HPDE6-E6E7 (cell line): ENCODE measurements around the gene RTCA.
A peak's percentile ranks its signal among the peaks of the same experiment; 100 is the strongest.
"Not testable (repeated sequence)": the region's sequence is repeated elsewhere in the genome, so short reads cannot be mapped to it uniquely, and the experiment has no call there.

ENCODE experiments used
- DNase-seq: peaks from one replicate; pipeline ENCODE4 v3.0.0; 2011; ENCODE audit warnings: missing footprints; ENCODE audit errors: extremely low spot score

The RTCA gene

DNA sequence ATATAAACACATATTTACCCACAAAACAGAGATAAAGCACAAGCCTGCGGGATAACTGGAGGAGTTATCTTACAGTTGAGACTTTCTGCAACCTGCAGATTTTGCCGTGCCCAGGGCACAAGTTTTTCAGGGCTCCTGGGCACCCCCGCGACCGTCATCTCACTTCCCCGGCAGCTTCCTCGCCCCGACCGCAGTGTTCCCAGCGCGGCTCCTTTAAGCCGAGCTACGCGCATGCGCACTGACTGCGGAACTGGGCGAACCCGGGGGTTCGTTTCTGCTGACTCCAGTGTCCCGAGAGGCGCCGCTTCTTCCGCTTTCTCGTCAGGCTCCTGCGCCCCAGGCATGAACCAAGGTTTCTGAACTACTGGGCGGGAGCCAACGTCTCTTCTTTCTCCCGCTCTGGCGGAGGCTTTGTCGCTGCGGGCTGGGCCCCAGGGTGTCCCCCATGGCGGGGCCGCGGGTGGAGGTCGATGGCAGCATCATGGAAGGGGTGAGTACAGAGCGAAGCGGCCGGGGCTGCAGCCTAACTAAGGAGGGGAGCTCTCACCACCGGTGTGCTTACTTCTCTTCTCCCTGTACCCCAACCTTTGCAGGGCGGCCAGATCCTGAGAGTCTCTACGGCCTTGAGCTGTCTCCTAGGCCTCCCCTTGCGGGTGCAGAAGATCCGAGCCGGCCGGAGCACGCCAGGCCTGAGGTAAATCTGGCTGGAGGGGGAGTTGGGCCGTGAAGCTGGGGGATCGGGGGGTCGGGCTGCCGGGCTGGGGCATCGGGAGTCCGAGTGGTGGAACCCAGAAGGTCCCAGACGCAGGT is at the start of gene RTCA:
Gene RTCA (plus strand): TSS at position 286 of the 810 bp plus-strand sequence. CDS start 160 bp downstream, at position 446.
- peak; percentile 96 for DNase-seq

DNA sequence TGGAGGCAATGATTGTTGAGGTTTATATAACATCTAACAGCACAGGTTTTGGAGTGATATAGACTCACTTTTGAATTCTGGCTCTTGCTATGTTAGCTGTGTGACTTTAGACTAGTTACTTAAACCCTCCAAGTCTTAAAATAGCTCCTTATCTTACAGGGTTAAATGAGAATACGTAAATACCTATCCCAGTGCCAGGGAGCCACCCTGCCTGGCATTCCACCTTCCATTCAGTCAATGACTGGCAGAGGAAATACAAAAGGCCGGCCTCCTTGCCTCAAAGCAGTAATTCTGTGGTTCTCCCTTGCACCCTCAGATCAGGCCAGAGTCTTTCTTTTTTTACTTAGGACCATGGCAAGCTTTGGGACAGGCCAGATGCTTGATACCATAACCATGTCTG is 48.2 kb upstream of the RTCA start:
- no peak for DNase-seq

DNA sequence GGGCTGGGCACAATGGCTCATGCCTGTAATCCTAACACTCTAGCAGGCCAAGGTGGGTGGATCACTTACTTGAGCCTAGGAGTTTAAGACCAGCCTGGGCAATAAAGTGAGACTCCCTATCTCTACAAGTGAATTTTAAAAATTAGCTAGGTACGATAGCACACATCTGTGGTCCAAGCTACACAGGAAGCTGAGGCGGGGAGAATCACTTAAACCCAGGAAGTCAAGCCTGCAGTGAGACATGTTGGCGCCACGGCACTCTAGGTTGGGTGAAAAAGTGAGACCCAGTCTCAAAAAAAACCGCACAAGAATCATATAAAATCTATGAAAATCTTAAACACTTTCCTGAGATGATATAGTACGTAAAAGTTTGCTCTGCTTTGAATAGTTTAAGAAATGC is 46.6 kb upstream of the RTCA start:
- DNase-seq, result no peak

DNA sequence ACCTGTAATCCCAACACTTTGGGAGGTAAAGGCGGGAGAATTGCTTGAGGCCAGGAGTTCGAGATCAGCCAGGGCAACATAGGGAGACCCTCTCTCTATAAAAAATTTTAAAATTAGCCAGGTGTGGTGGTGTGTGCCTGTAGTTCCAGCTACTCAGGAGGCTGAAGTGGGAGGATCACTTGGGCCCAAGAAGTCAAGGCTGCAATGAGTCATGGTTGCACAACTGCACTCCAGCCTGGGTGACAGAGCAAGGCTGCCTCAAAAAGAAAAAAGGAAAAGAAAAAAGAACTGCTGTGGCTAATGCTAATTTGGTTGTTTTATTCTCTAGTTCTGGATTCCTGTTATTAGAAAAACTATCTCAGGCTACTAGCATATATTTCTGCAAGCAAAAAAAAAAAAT is 46.1 kb upstream of the RTCA start:
- no peak for DNase-seq

DNA sequence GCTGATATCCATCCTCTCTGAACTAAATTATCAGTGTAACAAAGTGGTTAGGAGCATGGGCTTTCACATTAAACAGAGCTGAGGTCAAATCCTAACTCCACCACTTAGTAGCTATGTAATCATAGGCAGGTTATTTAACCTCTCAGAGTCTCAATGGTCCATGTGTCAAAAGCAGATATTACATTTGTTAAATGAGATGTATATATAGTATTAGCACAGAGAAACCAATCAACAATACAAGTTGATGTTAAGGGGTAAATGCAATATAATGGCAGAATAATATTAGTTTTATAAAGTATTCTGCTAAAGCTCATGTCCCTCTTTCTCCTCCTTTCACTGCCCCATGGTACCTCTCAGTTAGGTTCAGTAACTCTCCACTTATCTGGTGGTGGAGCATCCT is 43.6 kb upstream of the RTCA start:
- no peak for DNase-seq

DNA sequence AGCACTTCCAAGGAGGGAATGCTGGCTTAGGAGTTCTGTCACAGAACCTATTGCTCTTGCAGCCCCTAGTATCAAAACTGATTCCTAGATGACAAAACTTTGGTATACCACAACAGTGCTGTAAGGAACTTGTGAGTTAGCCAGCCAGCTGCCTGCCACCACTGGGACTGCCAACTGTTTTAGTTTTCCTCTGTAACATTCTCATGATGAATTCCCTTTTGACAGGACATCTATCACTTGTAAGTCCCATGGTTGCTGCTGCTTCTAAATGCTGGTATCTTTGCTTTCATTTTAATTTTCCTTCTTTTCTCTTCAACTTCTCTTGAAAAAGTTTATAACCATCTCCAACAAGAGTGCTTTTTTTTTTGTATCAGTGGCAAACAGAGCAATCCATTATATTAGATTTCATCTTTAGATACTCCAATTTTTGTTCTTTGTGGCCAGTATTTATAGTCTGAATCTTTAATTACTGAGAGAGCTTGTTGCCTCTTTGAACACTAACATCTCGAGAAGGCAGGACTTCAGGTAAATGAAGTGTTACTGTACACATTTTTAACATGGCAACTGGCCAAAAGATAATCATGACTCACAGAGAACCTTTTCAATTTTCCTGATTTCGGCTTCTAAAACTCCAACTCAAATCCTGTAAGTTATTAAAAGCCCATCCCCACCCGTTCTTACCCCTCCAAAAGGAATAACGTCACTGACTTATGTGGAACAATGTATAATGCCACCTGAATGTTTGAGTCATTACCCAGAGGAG is 36.2 kb upstream of the RTCA start:
- no peak for DNase-seq

DNA sequence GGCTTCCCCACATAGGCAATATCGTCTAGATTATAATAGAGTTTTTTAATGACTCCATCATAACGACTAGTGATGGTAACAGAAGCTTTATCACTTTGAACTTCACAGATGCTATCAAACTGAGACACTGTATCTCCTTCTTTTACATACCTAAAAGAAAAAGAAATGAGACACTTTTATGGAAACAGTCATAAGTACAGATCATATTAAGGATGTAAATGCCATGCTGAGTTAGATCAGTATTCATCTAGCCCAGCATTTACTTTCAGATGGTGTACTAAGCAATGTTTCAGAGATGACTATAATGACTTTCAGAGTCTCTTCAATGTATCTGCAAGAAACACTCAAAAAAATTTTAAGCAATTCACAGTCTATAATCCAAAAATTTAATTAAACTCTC is 35.3 kb upstream of the RTCA start:
- no peak for DNase-seq

DNA sequence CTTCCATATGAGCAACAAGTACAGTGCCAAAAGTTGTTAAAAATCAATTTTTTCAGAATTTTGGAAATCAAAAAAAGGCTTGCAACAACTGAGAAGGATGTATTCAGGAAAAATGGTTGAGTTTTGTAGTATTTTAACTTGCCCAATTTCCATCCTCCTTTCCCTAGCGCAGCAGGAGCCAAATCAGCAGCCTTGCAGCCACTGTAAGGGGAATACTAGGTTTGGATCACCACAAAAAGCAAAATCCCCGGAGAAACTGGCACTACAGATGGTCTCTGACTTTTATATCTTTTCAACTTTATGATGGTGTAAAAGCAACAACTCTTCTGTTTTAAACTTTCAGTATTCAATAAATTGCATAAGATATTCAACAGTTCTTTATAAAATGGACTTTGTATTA is 34.3 kb upstream of the RTCA start:
- DNase-seq, result no peak

DNA sequence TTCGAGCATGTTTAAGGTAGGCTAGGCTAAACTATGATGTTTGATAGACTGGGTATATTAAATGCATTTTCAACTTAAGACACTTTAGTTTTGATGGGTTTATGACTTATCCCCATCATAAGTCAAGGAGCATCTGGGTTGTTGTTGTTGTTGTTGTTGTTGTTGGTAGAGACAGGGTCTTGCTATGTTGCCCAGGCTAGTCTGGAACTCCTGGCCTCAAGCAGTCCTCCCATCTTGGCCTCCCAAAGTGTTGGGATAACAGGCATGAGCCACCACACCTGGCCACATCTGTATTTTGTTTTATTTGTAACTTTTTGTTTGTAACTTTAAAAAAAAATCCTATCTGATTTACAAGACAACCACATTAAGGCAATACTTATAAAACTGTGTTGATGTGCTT is 33.9 kb upstream of the RTCA start:
- DNase-seq, result no peak

DNA sequence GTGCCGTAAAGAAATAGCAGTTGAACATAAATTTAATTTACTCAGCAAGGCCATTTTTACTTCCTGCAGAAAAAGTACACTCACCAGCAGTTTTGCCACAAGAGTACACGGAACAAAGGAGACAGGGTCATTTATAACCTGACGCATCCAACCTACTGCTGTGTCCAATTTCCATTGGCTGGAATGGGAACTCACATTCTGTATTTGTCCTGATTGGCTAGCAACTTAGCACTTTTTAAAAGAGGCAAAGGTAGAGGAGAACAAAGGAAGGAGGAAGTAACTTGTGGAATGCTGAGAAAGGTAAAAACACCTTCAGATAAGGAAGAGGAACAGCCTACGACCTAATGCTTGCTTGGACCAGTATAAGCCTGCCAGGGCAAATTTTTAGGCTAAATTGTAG is 32.5 kb upstream of the RTCA start:
- not testable (repeated sequence) for DNase-seq

DNA sequence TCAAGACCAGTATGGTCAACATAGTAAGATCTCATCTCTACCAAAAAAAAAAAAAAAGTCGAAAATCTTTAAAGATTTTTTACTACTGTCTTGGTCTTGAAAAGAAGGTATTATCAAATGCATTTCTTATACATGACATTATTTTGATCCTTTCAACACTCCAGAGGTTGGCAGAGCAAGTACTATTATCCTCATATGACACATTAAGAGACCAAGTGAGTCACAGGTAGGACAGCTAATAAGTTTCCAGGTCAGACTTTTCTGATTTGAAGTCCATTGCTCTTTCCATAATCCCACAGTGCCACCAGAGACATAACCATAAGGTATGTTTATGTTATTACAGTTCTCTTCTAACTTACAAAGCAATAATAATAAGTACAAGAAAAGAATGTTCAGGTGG is 31.6 kb upstream of the RTCA start:
- no peak for DNase-seq

DNA sequence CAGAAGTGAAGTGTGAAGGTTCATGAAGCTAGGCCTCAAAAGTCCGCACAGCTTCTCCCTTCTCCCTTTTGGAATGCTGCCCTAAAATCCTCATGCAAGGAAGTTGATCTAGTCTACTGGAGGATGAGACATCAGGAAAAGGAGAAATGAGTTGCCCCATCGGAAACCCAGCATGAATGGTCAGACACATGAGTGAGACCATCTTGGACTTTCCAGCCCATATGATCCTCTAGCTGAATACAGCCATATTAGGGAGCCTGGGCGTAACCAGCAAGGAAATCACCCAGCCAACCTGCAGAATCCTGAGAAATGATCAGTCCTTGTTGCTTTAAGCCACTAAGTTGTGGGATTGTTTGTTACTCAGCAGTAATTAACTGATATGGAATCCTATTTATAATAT is 28.9 kb upstream of the RTCA start:
- DNase-seq, result no peak

DNA sequence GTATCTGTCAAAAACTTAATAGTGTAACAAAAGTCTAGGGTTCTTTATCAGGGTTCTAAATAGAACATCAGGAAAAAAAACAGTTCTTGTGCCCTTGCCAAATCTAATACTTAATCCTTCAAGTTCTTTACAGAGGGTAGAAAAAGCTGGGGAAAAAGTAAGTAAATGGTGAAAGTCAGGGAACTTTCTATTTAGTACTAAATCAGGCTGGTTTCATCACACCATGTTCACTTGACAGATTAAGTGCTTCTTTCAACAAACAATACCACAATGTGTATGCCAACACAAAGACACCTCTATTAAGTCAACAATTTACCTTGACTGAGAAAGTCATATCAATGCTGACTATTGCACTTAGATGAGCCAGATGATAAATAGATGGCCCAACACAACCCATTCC is 26.1 kb upstream of the RTCA start:
- DNase-seq, result no peak

DNA sequence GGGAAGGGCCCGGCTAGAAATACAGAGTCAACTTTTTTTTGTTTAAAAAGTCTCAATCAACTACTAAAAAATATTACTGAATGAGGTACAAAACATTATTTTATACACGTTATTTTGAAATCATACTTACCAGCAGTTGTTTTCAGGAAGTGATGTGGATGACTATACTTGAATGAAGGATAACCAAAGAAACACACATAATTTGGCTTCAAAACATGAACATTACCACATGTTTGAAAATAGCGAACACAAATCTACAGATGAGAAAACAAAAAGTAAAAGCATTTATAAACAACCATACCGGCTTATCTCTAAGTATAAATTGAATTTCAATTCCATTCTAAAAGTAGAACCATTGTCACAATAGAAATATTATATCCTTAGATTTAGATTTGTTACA is 25.4 kb upstream of the RTCA start:
- no peak for DNase-seq

DNA sequence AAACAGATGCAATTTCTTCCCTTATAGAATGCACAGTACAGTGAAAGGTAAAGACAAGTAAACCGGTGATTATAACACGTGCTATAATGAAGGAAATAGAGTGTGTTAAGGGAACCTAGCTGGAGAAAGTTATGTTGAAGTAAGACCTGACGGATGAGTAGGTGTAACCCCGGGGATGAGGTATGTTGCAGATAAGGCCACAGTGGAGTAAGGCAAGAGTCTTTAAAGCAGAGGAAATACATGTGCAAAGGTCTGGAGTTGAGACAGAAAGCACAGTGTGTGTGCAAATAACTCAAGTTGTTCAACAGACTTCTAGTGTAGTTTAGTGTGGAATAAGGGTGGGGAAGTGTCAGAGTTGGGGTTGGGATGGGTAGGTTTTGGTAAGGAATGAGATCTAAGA is 19.3 kb upstream of the RTCA start:
- DNase-seq, result no peak

DNA sequence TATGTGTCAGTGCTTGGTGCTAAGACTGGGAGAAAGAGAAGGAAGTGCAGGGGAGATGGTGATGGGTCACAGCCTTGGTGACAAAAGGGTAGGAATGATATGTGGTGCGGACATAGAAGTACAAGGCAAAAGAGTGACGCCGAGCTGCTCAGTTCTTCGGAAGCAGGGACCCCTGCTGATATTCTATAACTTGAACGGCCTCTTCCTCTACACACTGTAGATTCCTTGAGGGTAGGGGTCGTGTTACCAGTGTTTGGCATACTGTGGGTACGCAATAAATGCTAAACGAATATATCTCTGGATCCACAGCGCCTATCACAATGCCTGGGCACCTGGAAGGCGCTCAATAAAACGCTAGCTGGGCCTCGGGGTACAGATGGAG is 16.9 kb upstream of the RTCA start:
- DNase-seq, result no peak

DNA sequence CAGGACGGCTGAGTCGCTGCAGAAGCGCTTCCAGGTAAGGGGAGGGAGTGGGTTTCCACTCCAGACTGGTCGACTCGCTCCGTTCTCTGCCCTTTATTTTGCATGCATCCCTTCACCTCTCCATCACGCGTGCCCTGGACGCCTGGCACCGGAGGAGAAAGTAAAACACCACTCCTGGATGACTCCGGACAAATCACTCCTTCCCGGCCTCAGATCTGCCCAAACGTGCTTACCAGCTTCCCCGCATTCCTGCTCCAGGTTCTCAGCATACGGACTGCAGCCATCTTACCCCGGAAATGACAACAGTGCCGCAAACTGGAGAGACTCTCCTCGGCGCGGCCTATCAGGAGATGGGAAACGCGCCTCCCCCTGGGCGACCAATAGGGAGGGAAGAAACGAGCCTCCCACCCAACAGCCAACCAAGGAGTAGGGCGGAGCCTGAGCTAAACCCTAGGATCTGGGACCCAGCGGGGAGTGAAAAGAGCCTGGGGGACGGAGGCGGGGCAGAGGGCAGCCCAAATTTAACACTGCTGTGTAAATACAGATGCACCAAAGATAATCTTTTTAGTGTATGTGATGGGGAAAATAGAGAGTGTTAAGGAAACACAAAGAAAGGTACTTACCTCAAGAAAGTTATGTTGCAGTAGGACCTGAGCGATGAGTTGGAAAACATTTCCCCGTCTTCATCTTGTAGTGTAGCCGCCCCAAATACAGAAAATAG is 16.3 kb upstream of the RTCA start, which contains the start of gene DBT:
Gene DBT (minus strand): TSS at position 298 of the 721 bp plus-strand sequence. CDS start 14 bp downstream, at position 284.
- DNase-seq, result peak; percentile 99

DNA sequence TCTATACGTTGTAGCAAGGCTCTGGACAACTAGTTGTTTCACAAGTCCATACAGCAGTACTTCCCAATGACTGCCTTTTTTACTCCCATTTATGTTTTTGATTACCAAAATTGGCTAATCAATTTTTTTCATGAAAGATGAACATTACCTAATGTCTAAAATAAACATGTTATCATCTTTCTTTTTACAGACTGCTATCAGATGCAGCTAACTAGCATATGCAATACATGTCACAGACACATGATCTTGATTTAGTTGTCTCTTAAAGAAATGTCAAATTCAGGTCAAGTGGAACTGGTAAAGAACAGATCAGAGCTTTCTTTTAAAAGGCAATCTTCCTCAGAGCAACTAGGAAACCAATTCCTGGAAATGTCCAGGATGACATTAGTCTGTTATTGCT is 15.8 kb upstream of the RTCA start:
- DNase-seq, result no peak

DNA sequence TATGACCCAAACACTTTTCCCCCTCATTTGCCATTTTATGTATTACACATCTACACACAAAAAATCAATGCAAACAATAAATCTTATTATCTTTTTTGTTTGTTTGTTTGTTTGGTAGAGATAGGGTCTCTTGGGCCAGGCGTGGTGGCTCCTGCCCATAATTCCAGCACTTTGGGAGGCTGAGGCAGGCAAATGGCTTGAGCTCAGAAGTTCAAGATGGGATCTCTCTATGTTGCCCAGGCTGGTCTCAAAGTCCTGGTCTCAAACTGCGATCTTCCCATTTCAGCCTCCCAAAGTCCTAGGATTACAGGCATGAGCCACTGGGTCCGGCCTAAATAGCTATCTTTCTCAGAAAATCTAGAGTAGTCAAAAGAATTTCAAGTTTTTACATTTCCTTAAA is 15.2 kb upstream of the RTCA start:
- no peak for DNase-seq

DNA sequence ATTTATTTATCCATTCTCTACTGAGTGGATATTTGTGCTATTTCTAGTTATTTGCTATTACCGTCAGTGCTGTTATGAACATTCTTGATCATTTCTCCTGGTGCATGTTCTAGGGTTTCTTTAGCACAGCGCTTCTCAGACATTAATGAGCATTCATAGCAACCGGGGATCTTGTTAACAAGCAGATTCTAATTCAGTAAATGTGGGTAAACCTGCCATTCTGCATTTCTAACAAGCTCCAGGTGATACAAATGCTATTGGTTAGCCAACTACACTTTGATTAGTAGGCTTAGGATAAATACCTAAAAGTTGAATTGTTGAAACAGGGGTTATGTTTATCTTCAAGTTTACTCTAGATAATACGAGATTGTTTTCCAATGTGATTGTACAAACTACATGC is 13.1 kb upstream of the RTCA start:
- DNase-seq, result no peak

DNA sequence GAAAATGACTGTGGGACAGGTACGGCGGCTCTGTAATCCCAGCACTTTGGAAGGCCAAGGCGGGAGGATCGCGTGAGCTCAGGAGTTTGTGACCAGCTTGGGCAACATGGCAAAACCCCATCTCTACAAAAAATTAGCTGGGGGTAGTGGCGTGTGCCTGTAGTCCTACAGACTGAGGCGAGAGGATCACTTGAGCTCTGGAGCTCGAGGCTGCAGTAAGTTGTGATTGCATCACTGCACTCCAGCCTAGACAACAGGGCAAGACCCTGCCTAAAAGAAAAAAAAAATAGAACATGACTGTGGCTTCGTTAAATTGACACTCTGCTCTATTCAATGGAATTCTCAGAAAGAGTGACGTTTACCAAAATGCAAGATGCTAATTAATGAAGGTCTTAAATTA is 12.5 kb upstream of the RTCA start:
- no peak for DNase-seq

DNA sequence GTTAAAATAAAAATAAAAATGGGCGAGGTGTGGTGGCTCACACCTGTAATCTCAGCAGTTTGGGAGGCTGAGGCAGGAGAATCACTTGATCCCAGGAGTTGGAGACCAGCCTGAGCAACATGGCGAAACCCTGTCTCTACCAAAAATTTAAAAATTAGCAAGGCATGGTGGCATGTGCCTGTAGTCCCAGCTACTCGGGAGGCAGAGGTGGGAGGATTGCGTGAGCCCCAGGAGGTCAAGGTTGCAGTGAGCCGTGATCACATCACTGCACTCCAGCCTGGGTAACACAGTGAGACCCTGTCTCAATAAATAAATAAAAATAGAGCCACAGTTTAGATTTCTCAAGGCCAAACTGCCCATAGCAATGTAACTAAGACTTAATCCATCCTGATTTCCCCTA is 9.7 kb upstream of the RTCA start:
- DNase-seq, result not testable (repeated sequence)

DNA sequence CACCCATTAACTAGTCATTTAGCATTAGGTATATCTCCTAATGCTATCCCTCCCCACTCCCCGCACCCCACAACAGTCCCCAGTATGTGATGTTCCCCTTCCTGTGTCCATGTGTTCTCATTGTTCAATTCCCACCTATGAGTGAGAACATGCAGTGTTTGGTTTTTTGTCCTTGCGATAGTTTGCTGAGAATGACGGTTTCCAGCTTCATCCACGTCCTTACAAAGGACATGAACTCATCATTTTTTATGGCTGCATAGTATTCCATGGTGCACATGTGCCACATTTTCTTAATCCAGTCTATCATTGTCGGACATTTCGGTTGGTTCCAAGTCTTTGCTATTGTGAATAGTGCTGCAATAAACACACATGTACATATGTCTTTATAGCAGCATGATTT is 7.6 kb upstream of the RTCA start:
- not testable (repeated sequence) for DNase-seq
